Astrocyte of the cerebellum (primary cell): Measurements from ENCODE around the gene BBS2.
A peak's percentile ranks its signal among the peaks of the same experiment; 100 is the strongest.
"Not testable (repeated sequence)": the region's sequence is repeated elsewhere in the genome, so short reads cannot be mapped to it uniquely, and the experiment has no call there.

Experiments used
- DNase-seq: peaks from one replicate; pipeline ENCODE4 v3.0.0-alpha.2; 2011; ENCODE audit warnings: low read depth
- H3K4me3 ChIP-seq: 2 replicates; pipeline ENCODE4 v1.5.1; 2011; ENCODE audit warnings: mild to moderate bottlenecking, low read depth, low read length, moderate library complexity
- CTCF ChIP-seq: IDR thresholded peaks from 2 replicates; pipeline ENCODE4 v1.5.1; 2012; ENCODE audit warnings: low read length, low read depth, moderate library complexity, mild to moderate bottlenecking; ENCODE audit errors: missing control alignments
- in situ Hi-C: cut with HindIII; loops from 2 replicates; pipeline ENCODE4 v1.10.0; 2017; ENCODE audit warnings: low sequenced_read_pairs

Gene BBS2

GRCh38 chr16:56491657-56492261 is 28.1 kb downstream of the BBS2 start:
- in situ Hi-C loops = no loop called here

GRCh38 chr16:56488868-56489267 is 31.0 kb downstream of the BBS2 start:
- H3K4me3 ChIP-seq, in situ Hi-C loops, DNase-seq: not testable (repeated sequence)

More at GRCh38 chr16:56491657-56492261, 28.1 kb downstream of the BBS2 start:
- H3K4me3 ChIP-seq = no peak overlapping the region
- DNase-seq = no peak
- TF ChIP-seq CTCF = no peak

- no peak for DNase-seq
- H3K4me3 ChIP-seq = no peak overlapping the region
- in situ Hi-C loops = no loop called here
- TF ChIP-seq CTCF = no peak
Observed at GRCh38 chr16:56488035-56488434, 31.8 kb downstream of the BBS2 start.

- TF ChIP-seq CTCF = no peak
- no peak overlapping the region for H3K4me3 ChIP-seq
- no peak for DNase-seq
- in situ Hi-C loops = no loop called here
Observed at GRCh38 chr16:56483394-56483793, 36.4 kb downstream of the BBS2 start.

- no peak overlapping the region for H3K4me3 ChIP-seq
- DNase-seq = no peak
- in situ Hi-C loops = no loop called here
- no peak for TF ChIP-seq CTCF
Observed at GRCh38 chr16:56482683-56483236, 37.1 kb downstream of the BBS2 start.

- no peak overlapping the region for H3K4me3 ChIP-seq
- in situ Hi-C loops = no loop called here
- DNase-seq = peak; percentile 6
- TF ChIP-seq CTCF = no peak
Observed at GRCh38 chr16:56481468-56482122, 38.2 kb downstream of the BBS2 start.
